ENCODE data around the gene SLX4IP. TPM values are rescaled to one million over a fixed set of nuclear protein-coding genes. Genes with fewer than 3 reads are reported as not detected.

Gene SLX4IP
- total RNA-seq, 1 experiment from 2014 or later: 7.4 TPM

DNA sequence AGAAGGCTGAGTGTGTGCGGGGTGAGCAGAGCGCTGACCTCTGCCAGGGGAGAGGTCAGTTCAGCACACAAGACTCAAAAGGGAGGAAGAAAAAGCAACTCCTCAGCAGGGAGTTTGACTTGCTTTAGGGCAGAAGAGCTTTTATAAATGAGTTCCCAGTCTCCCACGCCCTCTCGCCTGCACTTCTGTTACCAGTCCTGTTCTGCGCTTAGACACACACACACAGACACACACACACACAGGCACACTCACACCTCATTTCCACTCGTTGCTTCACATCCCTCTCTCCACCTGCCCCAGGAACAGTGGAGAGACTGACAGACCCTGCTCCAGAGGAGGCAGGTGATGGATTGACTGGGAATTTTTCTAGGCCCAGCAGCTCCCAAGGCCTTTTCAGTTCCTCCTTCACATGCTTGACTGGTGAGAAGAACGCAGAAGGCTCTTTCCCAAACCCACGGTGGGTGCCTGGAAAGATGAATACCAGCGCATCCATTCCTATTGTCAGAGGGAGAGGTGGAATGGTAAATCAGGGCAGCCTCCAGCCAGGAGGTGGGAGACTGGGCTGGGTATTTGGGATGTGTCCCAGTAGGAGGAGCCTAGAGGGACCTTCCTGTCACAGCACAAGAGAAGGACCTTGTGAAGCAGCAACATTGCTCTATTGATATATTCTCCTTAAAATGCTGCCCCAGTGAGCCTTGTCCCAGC is 195.0 kb downstream of the SLX4IP start (continued):
- TF ChIP-seq CREB1 (CRISPR knock-in tag; IDR thresholded peaks at IDR 0.05): no peak
- TF ChIP-seq TP53 (CRISPR knock-in tag; IDR thresholded peaks at IDR 0.05): no peak
- TF ChIP-seq, protein P1, sequence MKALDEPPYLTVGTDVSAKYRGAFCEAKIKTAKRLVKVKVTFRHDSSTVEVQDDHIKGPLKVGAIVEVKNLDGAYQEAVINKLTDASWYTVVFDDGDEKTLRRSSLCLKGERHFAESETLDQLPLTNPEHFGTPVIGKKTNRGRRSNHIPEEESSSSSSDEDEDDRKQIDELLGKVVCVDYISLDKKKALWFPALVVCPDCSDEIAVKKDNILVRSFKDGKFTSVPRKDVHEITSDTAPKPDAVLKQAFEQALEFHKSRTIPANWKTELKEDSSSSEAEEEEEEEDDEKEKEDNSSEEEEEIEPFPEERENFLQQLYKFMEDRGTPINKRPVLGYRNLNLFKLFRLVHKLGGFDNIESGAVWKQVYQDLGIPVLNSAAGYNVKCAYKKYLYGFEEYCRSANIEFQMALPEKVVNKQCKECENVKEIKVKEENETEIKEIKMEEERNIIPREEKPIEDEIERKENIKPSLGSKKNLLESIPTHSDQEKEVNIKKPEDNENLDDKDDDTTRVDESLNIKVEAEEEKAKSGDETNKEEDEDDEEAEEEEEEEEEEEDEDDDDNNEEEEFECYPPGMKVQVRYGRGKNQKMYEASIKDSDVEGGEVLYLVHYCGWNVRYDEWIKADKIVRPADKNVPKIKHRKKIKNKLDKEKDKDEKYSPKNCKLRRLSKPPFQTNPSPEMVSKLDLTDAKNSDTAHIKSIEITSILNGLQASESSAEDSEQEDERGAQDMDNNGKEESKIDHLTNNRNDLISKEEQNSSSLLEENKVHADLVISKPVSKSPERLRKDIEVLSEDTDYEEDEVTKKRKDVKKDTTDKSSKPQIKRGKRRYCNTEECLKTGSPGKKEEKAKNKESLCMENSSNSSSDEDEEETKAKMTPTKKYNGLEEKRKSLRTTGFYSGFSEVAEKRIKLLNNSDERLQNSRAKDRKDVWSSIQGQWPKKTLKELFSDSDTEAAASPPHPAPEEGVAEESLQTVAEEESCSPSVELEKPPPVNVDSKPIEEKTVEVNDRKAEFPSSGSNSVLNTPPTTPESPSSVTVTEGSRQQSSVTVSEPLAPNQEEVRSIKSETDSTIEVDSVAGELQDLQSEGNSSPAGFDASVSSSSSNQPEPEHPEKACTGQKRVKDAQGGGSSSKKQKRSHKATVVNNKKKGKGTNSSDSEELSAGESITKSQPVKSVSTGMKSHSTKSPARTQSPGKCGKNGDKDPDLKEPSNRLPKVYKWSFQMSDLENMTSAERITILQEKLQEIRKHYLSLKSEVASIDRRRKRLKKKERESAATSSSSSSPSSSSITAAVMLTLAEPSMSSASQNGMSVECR (CRISPR knock-in tag; IDR thresholded peaks at IDR 0.05; ENCODE audit: borderline replicate concordance): no peak
- TF ChIP-seq ATF1 (CRISPR knock-in tag; IDR thresholded peaks at IDR 0.05): no peak
- TF ChIP-seq, protein P2, sequence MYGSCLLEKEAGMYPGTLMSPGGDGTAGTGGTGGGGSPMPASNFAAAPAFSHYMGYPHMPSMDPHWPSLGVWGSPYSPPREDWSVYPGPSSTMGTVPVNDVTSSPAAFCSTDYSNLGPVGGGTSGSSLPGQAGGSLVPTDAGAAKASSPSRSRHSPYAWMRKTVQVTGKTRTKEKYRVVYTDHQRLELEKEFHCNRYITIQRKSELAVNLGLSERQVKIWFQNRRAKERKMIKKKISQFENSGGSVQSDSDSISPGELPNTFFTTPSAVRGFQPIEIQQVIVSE (CRISPR knock-in tag; IDR thresholded peaks at IDR 0.05; ENCODE audit: borderline replicate concordance): no peak
- no peak for TF ChIP-seq GRHL2 (CRISPR knock-in tag; IDR thresholded peaks at IDR 0.05; ENCODE audit: insufficient replicate concordance, severe bottlenecking)
- TF ChIP-seq, protein P3, sequence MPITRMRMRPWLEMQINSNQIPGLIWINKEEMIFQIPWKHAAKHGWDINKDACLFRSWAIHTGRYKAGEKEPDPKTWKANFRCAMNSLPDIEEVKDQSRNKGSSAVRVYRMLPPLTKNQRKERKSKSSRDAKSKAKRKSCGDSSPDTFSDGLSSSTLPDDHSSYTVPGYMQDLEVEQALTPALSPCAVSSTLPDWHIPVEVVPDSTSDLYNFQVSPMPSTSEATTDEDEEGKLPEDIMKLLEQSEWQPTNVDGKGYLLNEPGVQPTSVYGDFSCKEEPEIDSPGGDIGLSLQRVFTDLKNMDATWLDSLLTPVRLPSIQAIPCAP (CRISPR knock-in tag; IDR thresholded peaks at IDR 0.05): no peak

DNA sequence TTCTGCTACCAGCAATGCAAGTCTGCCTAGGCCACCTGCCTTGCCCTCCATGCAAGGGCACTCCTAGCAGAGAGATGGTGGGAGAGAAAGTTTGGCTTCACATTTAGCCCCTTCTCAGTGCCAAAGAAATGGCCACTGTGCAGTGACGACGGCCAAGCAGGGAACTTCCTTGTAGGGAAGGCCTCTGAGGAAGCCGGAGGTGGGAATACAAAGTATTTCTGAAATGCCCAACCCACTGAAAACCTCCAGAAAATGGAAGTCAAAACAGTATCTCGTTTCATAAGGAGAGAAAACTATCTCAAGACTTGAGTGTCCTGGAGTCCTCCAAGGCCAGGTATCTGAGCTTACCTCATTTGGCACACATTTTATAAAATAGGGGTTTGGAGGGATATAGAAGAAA is 196.0 kb downstream of the SLX4IP start:
- Mint-ChIP-seq H3K4me1 (peaks cover 89% of the 10 kb centered on the region), H3K9me3 (no peaks in the 10 kb centered on the region), H3K4me3 (no peak overlapping the region), H3K27me3 (ENCODE audit: low read depth) (no peaks in the 10 kb centered on the region), H3K27ac (no peak overlapping the region), H3K36me3 (no peaks in the 10 kb centered on the region)
- ATAC-seq (no peak), DNase-seq (ENCODE audit: low spot score) (no peak)
- ChIA-PET CTCF (interaction anchor here (0.8 kb wide), 1 partner anchor 153 kb away, joined by 3 read pairs; no protein-coding TSS in a partner anchor), POLR2A (interaction anchor here (0.6 to 1.0 kb wide), 2 partner anchors 12 to 43 kb away, joined by 3 to 5 read pairs; partner anchors contain the start of gene JAG1)
- no peak for TF ChIP-seq GABPB1 (CRISPR knock-in tag; IDR thresholded peaks at IDR 0.05)
- no peak for TF ChIP-seq TCF7 (CRISPR knock-in tag; IDR thresholded peaks at IDR 0.05; ENCODE audit: low read depth)
- TF ChIP-seq, protein P4, sequence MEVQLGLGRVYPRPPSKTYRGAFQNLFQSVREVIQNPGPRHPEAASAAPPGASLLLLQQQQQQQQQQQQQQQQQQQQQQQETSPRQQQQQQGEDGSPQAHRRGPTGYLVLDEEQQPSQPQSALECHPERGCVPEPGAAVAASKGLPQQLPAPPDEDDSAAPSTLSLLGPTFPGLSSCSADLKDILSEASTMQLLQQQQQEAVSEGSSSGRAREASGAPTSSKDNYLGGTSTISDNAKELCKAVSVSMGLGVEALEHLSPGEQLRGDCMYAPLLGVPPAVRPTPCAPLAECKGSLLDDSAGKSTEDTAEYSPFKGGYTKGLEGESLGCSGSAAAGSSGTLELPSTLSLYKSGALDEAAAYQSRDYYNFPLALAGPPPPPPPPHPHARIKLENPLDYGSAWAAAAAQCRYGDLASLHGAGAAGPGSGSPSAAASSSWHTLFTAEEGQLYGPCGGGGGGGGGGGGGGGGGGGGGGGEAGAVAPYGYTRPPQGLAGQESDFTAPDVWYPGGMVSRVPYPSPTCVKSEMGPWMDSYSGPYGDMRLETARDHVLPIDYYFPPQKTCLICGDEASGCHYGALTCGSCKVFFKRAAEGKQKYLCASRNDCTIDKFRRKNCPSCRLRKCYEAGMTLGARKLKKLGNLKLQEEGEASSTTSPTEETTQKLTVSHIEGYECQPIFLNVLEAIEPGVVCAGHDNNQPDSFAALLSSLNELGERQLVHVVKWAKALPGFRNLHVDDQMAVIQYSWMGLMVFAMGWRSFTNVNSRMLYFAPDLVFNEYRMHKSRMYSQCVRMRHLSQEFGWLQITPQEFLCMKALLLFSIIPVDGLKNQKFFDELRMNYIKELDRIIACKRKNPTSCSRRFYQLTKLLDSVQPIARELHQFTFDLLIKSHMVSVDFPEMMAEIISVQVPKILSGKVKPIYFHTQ (CRISPR knock-in tag; IDR thresholded peaks at IDR 0.05): no peak
- TF ChIP-seq, protein P5, sequence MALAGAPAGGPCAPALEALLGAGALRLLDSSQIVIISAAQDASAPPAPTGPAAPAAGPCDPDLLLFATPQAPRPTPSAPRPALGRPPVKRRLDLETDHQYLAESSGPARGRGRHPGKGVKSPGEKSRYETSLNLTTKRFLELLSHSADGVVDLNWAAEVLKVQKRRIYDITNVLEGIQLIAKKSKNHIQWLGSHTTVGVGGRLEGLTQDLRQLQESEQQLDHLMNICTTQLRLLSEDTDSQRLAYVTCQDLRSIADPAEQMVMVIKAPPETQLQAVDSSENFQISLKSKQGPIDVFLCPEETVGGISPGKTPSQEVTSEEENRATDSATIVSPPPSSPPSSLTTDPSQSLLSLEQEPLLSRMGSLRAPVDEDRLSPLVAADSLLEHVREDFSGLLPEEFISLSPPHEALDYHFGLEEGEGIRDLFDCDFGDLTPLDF (CRISPR knock-in tag; IDR thresholded peaks at IDR 0.05): no peak

All from WTC11 (cell line).